ENCODE data around the gene PAIP2. TPM values are rescaled to one million over a fixed set of nuclear protein-coding genes. Genes with fewer than 3 reads are reported as not detected.
A peak's percentile ranks its signal among the peaks of the same experiment; 100 is the strongest.

PAIP2 gene
- total RNA-seq, 1 experiment from 2014 or later, result 81.2 TPM

- peaks cover 6% of the 10 kb centered on the region for H3K4me1 Mint-ChIP-seq (ENCODE audit: low read depth, unreplicated experiment)
- intact Hi-C loops (cut with micrococcal nuclease; ENCODE audit: unreplicated experiment), result no loop called here
- no peak overlapping the region for H3K27ac Mint-ChIP-seq (ENCODE audit: unreplicated experiment)
- H3K9me3 Mint-ChIP-seq (ENCODE audit: low read depth, unreplicated experiment), result no peaks in the 10 kb centered on the region
- no TSS peak for BruUV-seq (replicated peaks)
- no peak for DNase-seq
- H3K4me3 Mint-ChIP-seq (ENCODE audit: low read depth, unreplicated experiment), result no peak overlapping the region
- CTCF ChIA-PET, result no interaction called here
- H3K27me3 Mint-ChIP-seq (ENCODE audit: unreplicated experiment), result no peaks in the 10 kb centered on the region
- H3K36me3 Mint-ChIP-seq (ENCODE audit: insufficient read depth, unreplicated experiment), result peaks cover 70% of the 10 kb centered on the region
- TF ChIP-seq CTCF (IDR thresholded peaks at IDR 0.05; ENCODE audit: unreplicated experiment), result no peak
Measured at GRCh38 chr5:139368613-139369012, 27.0 kb downstream of the PAIP2 start.

GRCh38 chr5:139369181-139369580 lies 27.5 kb downstream of the PAIP2 start:
- peaks cover 11% of the 10 kb centered on the region for H3K4me1 Mint-ChIP-seq (ENCODE audit: low read depth, unreplicated experiment)
- no peak overlapping the region for H3K4me3 Mint-ChIP-seq (ENCODE audit: low read depth, unreplicated experiment)
- CTCF ChIA-PET, result interaction anchor here (0.5 kb wide), 1 partner anchor 27 kb away, joined by 4 read pairs; no protein-coding TSS in a partner anchor
- no peaks in the 10 kb centered on the region for H3K9me3 Mint-ChIP-seq (ENCODE audit: low read depth, unreplicated experiment)
- TSS peak; percentile 34 for BruUV-seq (replicated peaks)
- peaks cover 68% of the 10 kb centered on the region for H3K36me3 Mint-ChIP-seq (ENCODE audit: insufficient read depth, unreplicated experiment)
- no peaks in the 10 kb centered on the region for H3K27me3 Mint-ChIP-seq (ENCODE audit: unreplicated experiment)
- intact Hi-C loops (cut with micrococcal nuclease; ENCODE audit: unreplicated experiment), result no loop called here
- DNase-seq, result no peak
- no peak for TF ChIP-seq CTCF (IDR thresholded peaks at IDR 0.05; ENCODE audit: unreplicated experiment)
- H3K27ac Mint-ChIP-seq (ENCODE audit: unreplicated experiment), result no peak overlapping the region

GRCh38 chr5:139371482-139372435 lies 30.1 kb downstream of the PAIP2 start:
- intact Hi-C loops (cut with micrococcal nuclease; ENCODE audit: unreplicated experiment), result no loop called here
- BruUV-seq (replicated peaks), result no TSS peak
- Mint-ChIP-seq H3K27ac (ENCODE audit: unreplicated experiment) (no peak overlapping the region), H3K4me1 (ENCODE audit: low read depth, unreplicated experiment) (peaks cover 13% of the 10 kb centered on the region), H3K27me3 (ENCODE audit: unreplicated experiment) (no peaks in the 10 kb centered on the region), H3K9me3 (ENCODE audit: low read depth, unreplicated experiment) (no peaks in the 10 kb centered on the region), H3K36me3 (ENCODE audit: insufficient read depth, unreplicated experiment) (peaks cover 43% of the 10 kb centered on the region), H3K4me3 (ENCODE audit: low read depth, unreplicated experiment) (no peak overlapping the region)
- DNase-seq, result no peak
- CTCF ChIA-PET, result no interaction called here
- TF ChIP-seq CTCF (IDR thresholded peaks at IDR 0.05; ENCODE audit: unreplicated experiment), result no peak

- no peak for TF ChIP-seq CTCF (IDR thresholded peaks at IDR 0.05; ENCODE audit: unreplicated experiment)
- no TSS peak for BruUV-seq (replicated peaks)
- H3K27ac Mint-ChIP-seq (ENCODE audit: unreplicated experiment), result no peak overlapping the region
- CTCF ChIA-PET, result no interaction called here
- H3K4me3 Mint-ChIP-seq (ENCODE audit: low read depth, unreplicated experiment), result no peak overlapping the region
- no peak for DNase-seq
- H3K4me1 Mint-ChIP-seq (ENCODE audit: low read depth, unreplicated experiment), result peaks cover 13% of the 10 kb centered on the region
- intact Hi-C loops (cut with micrococcal nuclease; ENCODE audit: unreplicated experiment), result no loop called here
- peaks cover 29% of the 10 kb centered on the region for H3K36me3 Mint-ChIP-seq (ENCODE audit: insufficient read depth, unreplicated experiment)
- no peaks in the 10 kb centered on the region for H3K9me3 Mint-ChIP-seq (ENCODE audit: low read depth, unreplicated experiment)
- H3K27me3 Mint-ChIP-seq (ENCODE audit: unreplicated experiment), result no peaks in the 10 kb centered on the region
Measured at GRCh38 chr5:139374909-139375308, 33.3 kb downstream of the PAIP2 start.
